Sigmoid colon (tissue), 7 donors: Measurements from ENCODE around the gene C1QTNF9B. TPM values are rescaled to one million over a fixed set of nuclear protein-coding genes. Genes with fewer than 3 reads are reported as not detected.
"Not testable (repeated sequence)": the region's sequence is repeated elsewhere in the genome, so short reads cannot be mapped to it uniquely, and the experiment has no call there.

Experiments
- DNase-seq: peaks from one replicate; pipeline ENCODE4 v3.0.0-alpha.2; 2019
- H3K27ac ChIP-seq, 4 donors: fragments of 200-600 bp; sonication (generic); one replicate each; pipeline ENCODE4 v1.5.1; 2016 to 2019; ENCODE audit warnings: mild to moderate bottlenecking in 1 of 4
- H3K27me3 ChIP-seq, 3 donors: fragments of 200-600 bp; sonication (generic); one replicate each; pipeline ENCODE4 v1.5.1; 2019; ENCODE audit warnings: mild to moderate bottlenecking in 1 of 3
- H3K36me3 ChIP-seq, 4 donors: fragments of 200-600 bp; sonication (generic); one replicate each; pipeline ENCODE4 v1.5.1; 2016 to 2019
- H3K4me1 ChIP-seq, 4 donors: fragments of 200-600 bp; sonication (generic); one replicate each; pipeline ENCODE4 v1.5.1; 2017 to 2019
- H3K4me3 ChIP-seq, 4 donors: fragments of 200-600 bp; sonication (generic); one replicate each; pipeline ENCODE4 v1.5.1; 2017 to 2019; ENCODE audit warnings: mild to moderate bottlenecking in 2 of 4, moderate library complexity in 1 of 4
- H3K9me3 ChIP-seq, 4 donors: fragments of 200-600 bp in 3 of 4; sonication (generic) in 3 of 4; one replicate each; pipeline versions ENCODE4 v1.5.1 to v1.6.1; 2013 to 2019
- EP300 ChIP-seq, 4 donors: sonication (generic); formaldehyde crosslinking; IDR thresholded peaks; one replicate each; pipeline ENCODE4 v1.6.1; 2017; ENCODE audit warnings: antibody characterized with exemption in 4 of 4
- POLR2A ChIP-seq, 2 donors: fragments of 450-650 bp; IDR thresholded peaks; one replicate each; pipeline ENCODE4 v1.6.1; 2016; ENCODE audit warnings: antibody characterized with exemption in 2 of 2, mild to moderate bottlenecking in 2 of 2, moderate library complexity in 2 of 2
- POLR2AphosphoS5 ChIP-seq, 4 donors: sonication (generic); formaldehyde crosslinking; IDR thresholded peaks; one replicate each; pipeline ENCODE4 v1.6.1; 2017; ENCODE audit warnings: antibody characterized with exemption in 4 of 4
- WGBS, 2 donors: extraction: QIAGEN DNeasy Blood & Tissue Kit; methylation state at CpG; one replicate each; pipeline ENCODE4 v1.1.7; 2013; 5-methylcytosine and 5-hydroxymethylcytosine counted together
- intact Hi-C: fragments of 100-400 bp; cut with DNase I; formaldehyde crosslinking; loops from one replicate; pipeline ENCODE4 v1.15.1; 2023
- polyA plus RNA-seq, 3 donors: library from polyadenylated mRNA; stranded (reverse); fragments of 200-250 nt; gene quantifications; one replicate each; pipeline ENCODE4 v1.2.3, GENCODE V29; 2013
- total RNA-seq, 4 donors: library from RNA; depleted of rRNA; stranded (reverse); fragments of >200 nt; gene quantifications; one replicate each; pipeline ENCODE4 v1.1.0, GENCODE V29; 2016
- TF ChIP-seq, protein P1 (sequence below), 4 experiments: fragments of 450-650 bp in 3 of 4; fragments of 200-600 bp in 1 of 4; IDR thresholded peaks; one replicate each; pipeline ENCODE4 v1.5.1; 2016 to 2019; ENCODE audit warnings: antibody characterized with exemption in 4 of 4, mild to moderate bottlenecking in 3 of 4, moderate library complexity in 2 of 4
- donor health status: healthy with polysubstance abuse.
- donor health status: Bipolar disorder and iron deficiency.
- donor health status: healthy.

Gene C1QTNF9B
- total and polyA plus RNA-seq, 7 donors, result 0.13 TPM; not detected in 6

DNA sequence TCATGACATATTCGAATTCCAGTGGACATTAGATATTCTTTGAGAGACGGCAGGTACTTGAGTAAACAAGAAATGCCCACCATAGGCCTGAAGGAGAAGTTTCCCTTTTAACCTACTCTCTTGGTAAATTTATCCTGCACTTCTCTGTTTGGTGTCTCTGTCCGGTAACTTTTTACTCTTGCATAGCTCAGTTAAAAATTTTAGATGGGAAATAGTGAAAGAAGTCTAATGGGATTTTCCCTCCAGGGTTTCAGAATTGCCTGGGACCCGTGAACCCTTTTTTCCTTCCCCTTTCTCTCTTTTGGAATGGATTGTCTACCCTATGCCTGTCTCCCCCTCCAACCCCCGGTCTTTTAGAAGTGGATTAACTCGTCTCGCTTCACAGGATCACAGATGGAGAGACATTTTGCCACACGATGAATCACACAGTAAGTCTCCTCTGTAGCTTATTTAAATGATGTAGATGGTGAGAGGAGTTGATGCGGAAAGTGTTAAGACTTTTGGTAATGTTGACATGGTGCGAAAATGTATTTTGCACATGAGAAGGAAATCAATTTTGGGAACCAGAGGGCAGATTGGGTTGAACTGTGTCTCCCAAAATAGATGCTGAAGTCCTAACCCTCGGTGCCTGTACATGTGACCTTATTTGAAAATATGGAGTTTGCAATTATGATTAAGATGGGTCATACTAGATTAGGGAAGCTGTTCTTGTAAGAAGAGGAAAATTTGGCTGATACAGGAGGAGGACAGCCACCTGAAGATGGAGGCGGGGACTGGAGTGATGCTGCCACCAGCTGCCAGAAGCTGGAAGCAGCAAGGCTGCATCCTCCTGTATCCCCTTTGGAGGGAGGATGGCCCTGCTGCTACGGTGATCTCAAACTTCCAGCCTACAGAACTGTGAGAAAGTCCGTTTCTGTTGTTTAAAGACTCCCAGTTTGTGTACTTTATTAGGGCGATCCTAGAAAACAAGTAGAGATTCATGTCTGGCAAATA is 7.4 kb downstream of the C1QTNF9B start:
- no peaks in the 10 kb centered on the region for H3K27me3 ChIP-seq
- no peak for DNase-seq
- H3K4me1 ChIP-seq, result peaks cover 0 to 15% (median 13%) of the 10 kb centered on the region in 4 donors
- H3K36me3 ChIP-seq, result peaks cover 0 to 6% (median under 1%) of the 10 kb centered on the region in 4 donors
- TF ChIP-seq POLR2AphosphoS5 (IDR thresholded peaks at IDR 0.05) (no peak), POLR2A (IDR thresholded peaks at IDR 0.05) (no peak), EP300 (IDR thresholded peaks at IDR 0.05) (no peak)
- TF ChIP-seq, protein P1, sequence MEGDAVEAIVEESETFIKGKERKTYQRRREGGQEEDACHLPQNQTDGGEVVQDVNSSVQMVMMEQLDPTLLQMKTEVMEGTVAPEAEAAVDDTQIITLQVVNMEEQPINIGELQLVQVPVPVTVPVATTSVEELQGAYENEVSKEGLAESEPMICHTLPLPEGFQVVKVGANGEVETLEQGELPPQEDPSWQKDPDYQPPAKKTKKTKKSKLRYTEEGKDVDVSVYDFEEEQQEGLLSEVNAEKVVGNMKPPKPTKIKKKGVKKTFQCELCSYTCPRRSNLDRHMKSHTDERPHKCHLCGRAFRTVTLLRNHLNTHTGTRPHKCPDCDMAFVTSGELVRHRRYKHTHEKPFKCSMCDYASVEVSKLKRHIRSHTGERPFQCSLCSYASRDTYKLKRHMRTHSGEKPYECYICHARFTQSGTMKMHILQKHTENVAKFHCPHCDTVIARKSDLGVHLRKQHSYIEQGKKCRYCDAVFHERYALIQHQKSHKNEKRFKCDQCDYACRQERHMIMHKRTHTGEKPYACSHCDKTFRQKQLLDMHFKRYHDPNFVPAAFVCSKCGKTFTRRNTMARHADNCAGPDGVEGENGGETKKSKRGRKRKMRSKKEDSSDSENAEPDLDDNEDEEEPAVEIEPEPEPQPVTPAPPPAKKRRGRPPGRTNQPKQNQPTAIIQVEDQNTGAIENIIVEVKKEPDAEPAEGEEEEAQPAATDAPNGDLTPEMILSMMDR (IDR thresholded peaks at IDR 0.05), result peak in 1 of 4 experiments; percentile 45
- intact Hi-C loops, result loop anchor here (5.0 kb wide), 4 partner anchors 313 to 622 kb away; partner anchors contain the start of gene PARP4
- peak overlapping the region; percentile 91 to 93 (median 92) for H3K27ac ChIP-seq
- H3K9me3 ChIP-seq, result no peaks in the 10 kb centered on the region
- WGBS, 2 donors, result 39 to 42% methylated on average over 15 of the region's 15 CpGs
- H3K4me3 ChIP-seq, result peak overlapping the region in 3 of 4 donors; percentile 86 to 95 (median 91)

DNA sequence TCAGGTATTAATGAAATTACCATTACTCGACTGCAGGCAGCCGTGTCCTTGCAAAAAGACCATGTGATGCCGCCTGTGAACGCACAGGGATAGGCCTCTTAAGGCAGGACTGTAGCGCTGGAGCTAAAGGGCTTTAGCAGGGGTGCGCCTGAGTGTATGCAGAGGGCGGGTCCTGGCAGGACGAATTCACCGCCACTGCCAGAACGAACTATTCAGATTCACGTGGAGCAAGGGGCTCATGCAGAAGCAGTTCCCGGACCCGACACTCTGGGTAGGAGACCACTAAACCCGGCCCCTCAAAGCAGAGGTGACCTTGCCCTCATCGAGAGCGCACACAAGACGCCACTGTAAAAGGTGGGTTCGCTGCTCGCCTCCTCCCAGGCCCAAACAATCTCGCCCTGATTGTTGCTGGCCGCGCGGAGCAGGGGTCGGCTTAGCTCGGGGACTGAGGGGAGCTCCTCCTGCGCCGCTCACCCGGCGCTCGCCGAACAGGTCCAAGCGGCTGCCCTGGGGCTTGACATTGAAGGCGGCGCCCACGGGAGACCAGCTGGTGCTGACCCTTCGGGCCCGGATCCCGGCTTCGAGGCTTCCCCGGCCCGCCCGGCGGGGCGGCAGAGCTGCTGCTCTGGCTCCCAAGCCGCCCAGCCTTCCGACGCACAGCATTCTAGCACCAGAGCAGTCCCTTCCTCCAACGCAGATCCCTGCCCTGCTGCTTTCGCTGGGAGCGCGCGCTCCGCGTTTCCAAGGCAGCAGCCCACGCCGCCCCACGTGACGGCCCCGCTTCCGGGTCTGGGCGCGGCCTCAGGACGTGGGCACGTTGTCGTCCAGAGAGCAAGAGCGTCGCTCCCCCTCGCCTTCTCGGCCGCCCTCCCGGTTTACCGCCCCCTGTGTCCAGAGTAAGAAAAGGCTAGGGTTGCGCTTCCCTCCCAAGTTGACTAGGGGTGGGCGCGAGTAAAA is 8.4 kb downstream of the C1QTNF9B start, which contains the start of gene MIPEP:
TSS of gene MIPEP (minus strand) at position 743 of the 957 bp plus-strand sequence. CDS start at position 663, 80 bp downstream.
- WGBS, 2 donors, result 0% methylated on average over 75 of the region's 75 CpGs
- Histone ChIP-seq H3K27ac (peak within 1 kb of the TSS; percentile 91 to 93 (median 92)), H3K36me3 (peaks cover 0 to 11% (median 3%) of the 10 kb centered on the region in 4 donors), H3K4me1 (peaks cover 0 to 15% (median 13%) of the 10 kb centered on the region in 4 donors), H3K4me3 (peak within 1 kb of the TSS; percentile 71 to 95 (median 88)), H3K9me3 (no peaks in the 10 kb centered on the region), H3K27me3 (no peaks in the 10 kb centered on the region)
- DNase-seq, result peak; percentile 95
- peak; percentile 60 to 68 for TF ChIP-seq POLR2A (IDR thresholded peaks at IDR 0.05)
- TF ChIP-seq EP300 (IDR thresholded peaks at IDR 0.05), result no peak
- TF ChIP-seq POLR2AphosphoS5 (IDR thresholded peaks at IDR 0.05), result peak; percentile 86 to 96 (median 94)
- TF ChIP-seq, protein P1 (IDR thresholded peaks at IDR 0.05), result peak in 3 of 4 experiments; percentile 57 to 70 (median 62)
- intact Hi-C loops, result loop anchor here (5.0 kb wide), 3 partner anchors 312 to 623 kb away; partner anchors contain the start of gene PARP4

DNA sequence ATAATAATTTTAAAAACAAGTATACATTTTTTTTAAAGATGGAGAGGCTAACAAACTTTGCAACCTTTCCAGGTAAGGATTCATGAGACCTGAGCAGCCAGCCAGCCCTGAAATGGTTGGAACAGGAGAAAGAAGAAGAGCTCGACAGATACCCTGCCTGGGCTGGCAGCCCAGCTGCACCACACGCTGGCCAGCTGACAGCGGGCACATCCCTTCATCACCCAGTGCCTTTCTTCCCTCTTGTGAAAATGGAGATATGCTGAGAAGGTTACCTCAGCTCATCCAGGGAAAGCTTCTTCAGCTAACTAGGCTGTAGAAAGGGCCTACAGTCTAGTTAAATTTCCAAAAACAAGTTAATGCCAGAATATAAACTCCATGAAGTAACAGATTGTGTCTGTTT is 12.9 kb downstream of the C1QTNF9B start:
- DNase-seq, H3K4me3 ChIP-seq, H3K9me3 ChIP-seq, H3K27me3 ChIP-seq, H3K27ac ChIP-seq, intact Hi-C loops: not testable (repeated sequence)
- Histone ChIP-seq H3K36me3 (peaks cover 0 to 18% (median 3%) of the 10 kb centered on the region in 4 donors), H3K4me1 (peaks cover 0 to 11% (median 10%) of the 10 kb centered on the region in 4 donors)
- WGBS, 2 donors, result 92 to 95% methylated on average over 3 of the region's 3 CpGs

DNA sequence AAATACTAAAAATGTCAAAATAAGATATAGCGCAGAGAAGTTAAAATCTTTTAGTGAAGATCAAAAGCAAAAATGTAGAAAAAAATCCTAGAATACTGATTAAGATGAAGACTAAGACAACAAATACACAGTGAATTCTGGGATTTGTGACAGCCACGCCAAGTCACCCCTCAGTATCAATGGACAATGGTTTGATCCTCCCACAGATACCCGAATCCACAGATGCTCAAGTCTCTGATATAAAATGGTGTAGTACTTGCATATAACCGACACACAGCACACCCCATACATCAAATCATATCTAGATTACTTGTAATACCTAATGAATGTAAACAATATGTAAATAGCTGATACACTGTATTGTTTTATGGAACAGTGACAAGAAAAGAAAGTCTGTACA is 14.0 kb downstream of the C1QTNF9B start:
- 91 to 92% methylated on average over 4 of the region's 4 CpGs for WGBS, 2 donors
- Histone ChIP-seq H3K4me1 (peaks cover 0 to 9% (median 7%) of the 10 kb centered on the region in 4 donors), H3K27me3 (no peaks in the 10 kb centered on the region), H3K27ac (no peak overlapping the region), H3K4me3 (no peak overlapping the region), H3K36me3 (peaks cover 0 to 28% (median 6%) of the 10 kb centered on the region in 4 donors), H3K9me3 (no peaks in the 10 kb centered on the region)
- no peak for DNase-seq
- TF ChIP-seq POLR2A (IDR thresholded peaks at IDR 0.05) (no peak), POLR2AphosphoS5 (IDR thresholded peaks at IDR 0.05) (no peak), EP300 (IDR thresholded peaks at IDR 0.05) (no peak)
- TF ChIP-seq, protein P1 (IDR thresholded peaks at IDR 0.05), result no peak
- intact Hi-C loops, result no loop called here

DNA sequence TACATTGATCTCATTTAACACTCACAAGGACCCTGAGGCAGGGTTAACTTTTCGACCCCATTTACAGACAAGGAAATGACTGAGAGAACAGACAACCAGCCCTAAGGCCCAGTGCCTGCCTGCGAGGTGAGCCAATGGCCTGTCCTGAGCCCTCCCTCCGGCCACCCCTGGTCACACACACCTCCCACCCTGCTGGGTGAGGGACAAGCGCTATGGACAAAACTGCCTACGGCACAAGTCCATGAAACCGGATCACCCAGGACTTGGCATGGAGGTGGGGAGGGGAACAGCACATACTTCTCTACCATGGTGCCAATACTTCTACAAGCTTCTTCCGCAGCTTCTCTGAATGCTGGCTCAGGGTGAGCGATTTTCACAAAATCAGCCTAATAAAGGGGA is 15.9 kb downstream of the C1QTNF9B start:
- peaks cover 0 to 37% (median 7%) of the 10 kb centered on the region in 4 donors for H3K36me3 ChIP-seq
- H3K27ac ChIP-seq, H3K9me3 ChIP-seq, intact Hi-C loops, H3K4me1 ChIP-seq, DNase-seq, H3K27me3 ChIP-seq, H3K4me3 ChIP-seq: not testable (repeated sequence)
- 92 to 96% methylated on average over 8 of the region's 8 CpGs for WGBS, 2 donors

DNA sequence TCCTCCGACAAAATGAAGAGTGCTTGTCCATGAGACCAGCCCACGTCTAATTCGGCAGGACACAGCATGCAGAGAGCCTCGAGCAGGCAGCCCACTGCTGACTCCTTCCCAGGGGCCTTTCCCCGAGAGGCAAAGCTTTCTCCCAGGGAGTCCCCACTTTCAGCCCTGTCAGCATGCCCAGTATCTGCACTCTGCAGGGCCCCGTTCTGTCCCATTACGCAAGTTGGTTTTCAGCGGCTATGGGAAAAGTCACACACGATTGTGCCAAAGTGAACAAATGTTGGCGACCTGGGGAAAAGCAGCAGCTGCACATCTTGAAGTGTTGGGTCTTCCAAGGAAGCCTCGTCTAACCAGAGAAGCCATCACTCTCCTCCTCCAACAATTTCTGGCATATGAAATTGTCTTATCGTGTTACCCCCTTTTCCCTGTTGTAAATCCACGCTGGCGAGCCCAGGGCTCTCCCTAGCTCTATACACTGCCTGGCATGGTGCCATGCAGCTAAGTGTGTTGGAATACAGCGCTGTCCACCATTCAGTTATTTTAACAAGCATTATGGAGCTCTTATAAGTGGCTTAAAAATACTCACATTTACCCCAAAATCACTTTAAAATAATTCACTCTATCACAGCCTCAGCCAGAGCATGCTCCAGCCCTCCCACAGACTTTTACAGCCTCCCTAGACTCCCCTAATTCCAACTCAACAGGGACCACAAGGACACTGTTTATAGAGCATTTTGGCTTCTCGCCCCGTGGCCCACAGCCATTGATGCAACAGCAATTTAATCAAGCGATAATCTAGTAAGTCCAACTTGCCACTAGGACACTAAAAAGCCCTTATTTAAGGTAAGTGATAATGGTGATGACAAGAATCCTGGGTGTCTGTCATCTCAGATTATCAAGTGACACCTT is 16.6 kb downstream of the C1QTNF9B start:
- H3K4me1 ChIP-seq, DNase-seq, H3K4me3 ChIP-seq, H3K27me3 ChIP-seq, H3K9me3 ChIP-seq, H3K27ac ChIP-seq, intact Hi-C loops: not testable (repeated sequence)
- peaks cover 0 to 37% (median 9%) of the 10 kb centered on the region in 4 donors for H3K36me3 ChIP-seq
- 89 to 90% methylated on average over 16 of the region's 18 CpGs for WGBS, 2 donors
